HG03469 (cell line): ENCODE data around the gene ANKRD39.
"Not testable (repeated sequence)": the region's sequence is repeated elsewhere in the genome, so short reads cannot be mapped to it uniquely, and the experiment has no call there.

Source experiments
- ATAC-seq: cut with Tn5 transposase; IDR thresholded peaks from one replicate; pipeline ENCODE4 v1.9.1; 2021; ENCODE audit warnings: mild to moderate bottlenecking, moderate library complexity, moderate number of reproducible peaks; ENCODE audit not compliant: unreplicated experiment

The ANKRD39 gene

DNA sequence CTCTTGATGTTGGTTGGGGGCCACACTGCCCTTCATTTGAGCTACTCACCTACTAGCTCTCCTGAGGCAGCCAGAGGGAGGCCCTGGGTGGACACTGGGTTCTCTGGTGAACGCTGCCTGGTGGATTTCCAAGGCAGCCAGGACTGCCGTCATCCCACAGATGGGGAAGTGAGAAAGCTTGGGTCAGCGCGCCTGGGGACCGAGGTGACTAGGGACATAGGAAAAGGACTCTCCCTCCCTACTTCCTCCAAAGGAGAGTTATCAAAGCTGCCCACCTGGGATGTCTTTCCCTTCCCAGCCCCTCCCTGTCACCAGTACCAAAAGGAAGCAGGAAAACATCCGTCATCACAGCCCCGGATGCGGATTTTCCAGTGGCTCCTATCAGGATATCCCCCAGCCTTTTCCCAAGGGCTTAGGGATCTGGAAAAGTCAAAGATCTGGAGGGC lies 15.9 kb upstream of the ANKRD39 start:
- ATAC-seq: no peak

DNA sequence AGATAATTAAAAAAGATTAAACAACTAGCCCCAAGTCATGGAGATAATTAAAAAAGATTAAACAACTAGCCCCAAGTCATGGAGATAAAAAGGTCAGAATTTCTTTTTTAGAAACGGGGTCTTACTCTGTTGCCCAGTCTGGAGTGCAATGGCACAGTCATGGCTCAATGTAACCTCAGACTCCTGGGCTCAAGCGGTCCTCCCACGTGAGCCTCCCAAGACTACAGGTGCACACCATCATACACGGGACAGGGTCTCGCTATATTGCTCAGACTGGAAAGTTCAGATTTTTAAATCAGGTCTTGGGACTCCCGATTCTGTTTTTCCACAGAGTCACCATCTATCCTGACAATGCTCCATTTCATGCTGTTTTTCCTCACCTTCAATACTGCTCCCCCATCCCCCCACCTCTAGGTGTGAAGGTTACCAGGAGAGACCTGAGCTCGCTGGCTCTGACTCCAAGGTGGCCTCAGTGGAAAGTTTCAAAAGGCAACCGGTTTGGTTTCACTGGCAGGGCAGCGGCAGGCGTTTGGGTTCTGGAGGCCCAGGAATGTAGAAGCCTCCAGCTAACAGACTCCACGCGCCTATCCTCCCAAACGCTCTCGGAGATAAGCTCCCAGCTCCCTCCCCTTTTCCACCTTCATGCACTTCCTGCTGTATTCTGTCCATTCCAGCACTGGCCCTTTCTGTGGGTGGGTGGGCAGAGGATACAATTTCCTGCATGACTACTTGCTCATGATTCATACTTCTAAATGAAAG lies 15.0 kb upstream of the ANKRD39 start:
- no peak for ATAC-seq

DNA sequence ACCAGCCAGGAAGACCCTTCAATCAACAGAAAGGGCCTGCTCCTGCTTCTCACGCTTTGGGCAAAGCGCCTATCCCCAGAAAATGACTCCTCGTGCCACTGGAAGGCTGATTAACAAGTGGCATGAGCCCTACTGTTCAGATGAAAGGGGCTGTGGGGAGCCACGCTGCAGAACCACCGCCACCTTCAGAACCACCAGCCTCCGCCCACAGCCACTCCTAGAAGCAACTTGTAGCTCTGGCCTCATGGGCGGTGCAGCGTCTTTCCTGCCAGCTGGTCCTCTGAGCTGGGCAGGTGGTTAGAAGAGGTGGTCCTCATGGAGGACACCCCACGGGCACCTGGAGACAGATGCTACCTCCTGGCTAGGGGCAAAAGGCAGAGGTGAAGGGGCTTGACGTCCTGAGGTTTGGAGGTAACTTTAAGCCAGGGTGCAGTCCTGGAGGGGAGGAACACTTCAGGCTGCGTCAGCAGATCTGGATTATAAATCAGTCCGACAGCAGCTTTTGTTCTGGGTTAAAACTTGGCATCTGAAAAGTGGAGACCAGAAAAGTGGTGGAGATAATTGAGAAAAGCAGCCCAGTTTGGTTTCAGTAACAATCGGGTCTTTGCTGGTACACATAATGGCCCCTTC lies 12.9 kb upstream of the ANKRD39 start:
- ATAC-seq: no peak

DNA sequence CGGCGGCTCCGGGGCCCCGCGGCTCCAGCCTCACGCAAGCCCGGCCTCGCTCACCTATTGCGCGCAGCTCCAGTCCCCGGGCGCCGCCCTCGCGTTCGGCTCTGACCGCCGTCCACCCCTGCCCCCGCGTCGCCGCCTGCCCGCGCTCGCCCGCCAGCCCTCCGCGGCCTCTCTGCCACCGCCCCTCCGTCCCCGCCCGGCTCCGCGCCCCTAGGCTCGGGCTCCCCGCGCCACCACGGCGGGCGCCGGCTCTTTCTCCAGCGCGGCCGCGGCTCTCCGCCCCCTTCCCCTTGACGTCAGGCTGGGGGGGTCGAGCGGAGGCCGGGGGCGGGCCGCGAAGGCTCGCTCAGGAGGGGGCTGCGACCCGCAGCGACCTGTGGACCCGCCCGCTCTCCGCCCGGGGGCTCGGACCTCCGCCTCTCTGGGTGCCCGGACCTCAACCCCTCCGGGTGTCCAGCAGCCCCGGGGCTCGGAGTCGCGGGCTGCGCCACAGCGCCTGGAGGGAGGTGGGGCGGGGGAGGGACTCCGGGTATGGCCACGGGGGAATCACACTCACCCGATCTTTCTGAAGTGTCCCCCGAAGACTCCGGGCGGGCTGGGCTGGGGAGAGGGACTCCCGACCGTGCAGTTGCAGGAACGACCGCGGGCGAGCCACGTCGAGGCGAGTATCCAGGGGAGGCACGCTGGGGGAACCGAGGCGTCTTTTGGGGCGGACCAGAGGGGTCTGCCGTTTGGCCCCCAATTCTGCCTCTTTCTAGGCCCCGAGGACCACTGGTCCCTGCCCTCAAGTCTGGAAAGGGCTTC lies 12.2 kb upstream of the ANKRD39 start, which contains the start of gene SEMA4C:
SEMA4C (minus strand) TSS at position 259 of the 804 bp plus-strand sequence. CDS start 2,194 bp downstream, outside the sequence.
- ATAC-seq: no peak

DNA sequence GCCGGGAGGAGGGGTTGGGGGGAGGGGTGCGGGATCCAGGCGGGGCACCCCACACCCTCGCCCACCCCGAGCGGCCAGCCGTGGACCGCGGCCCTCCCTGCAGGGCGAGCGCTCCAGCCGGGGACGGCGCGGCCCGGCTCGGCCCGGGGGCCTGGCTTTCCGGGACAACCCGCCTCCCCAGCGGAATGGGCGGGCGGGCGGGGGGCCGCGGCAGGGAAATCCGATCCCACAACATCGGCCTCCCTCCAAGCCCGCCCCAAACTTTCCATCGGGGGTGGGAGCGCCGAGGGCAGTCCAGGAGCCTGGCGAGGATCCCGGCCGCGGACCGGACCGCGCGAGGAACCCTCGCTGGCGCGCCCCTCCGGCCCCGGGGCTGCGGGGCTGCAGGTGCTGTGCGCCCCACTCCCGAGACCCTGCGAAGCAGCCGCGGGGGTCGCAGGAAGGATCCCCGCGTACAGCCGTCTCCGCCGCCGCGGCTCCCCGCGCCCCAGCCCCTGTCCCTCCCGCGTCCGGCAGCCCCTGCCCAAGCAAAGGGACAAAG lies 11.5 kb upstream of the ANKRD39 start:
- no peak for ATAC-seq

DNA sequence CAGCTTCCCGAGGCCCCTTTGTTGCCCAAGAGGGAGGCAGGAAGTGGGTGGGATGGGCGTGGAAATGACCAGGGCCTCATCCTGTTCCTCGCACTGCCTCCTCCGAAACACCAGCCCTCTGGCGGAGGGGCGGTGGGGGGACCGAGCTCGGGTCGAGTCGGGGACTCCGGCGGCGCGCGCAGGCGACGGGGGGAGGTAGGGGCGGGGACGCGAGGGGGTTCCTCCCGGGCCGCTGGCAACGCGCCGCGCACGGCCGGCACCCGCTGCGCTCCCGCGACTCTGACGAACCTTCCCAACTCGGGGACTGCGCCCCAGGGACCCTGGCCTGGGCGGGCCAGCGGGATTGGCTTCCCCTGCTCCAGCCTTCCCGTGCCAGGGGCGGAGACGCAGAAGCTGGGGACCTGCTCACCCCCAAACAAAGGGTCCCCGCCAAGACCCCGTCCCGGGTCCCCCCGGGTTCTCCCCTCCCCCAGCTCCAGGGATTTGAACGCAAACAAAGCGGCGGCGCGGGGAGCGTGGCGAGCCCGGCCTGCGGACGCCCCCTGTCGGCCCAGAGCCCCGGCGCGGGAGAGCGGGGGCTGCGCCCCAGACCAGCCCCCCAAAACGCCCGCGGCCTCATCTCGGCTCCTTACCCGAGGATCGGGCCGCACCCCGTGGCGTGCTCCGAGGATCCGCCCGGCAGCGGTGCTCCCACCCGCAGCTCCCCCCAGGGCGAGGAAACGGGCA lies 10.9 kb upstream of the ANKRD39 start:
- ATAC-seq: no peak

DNA sequence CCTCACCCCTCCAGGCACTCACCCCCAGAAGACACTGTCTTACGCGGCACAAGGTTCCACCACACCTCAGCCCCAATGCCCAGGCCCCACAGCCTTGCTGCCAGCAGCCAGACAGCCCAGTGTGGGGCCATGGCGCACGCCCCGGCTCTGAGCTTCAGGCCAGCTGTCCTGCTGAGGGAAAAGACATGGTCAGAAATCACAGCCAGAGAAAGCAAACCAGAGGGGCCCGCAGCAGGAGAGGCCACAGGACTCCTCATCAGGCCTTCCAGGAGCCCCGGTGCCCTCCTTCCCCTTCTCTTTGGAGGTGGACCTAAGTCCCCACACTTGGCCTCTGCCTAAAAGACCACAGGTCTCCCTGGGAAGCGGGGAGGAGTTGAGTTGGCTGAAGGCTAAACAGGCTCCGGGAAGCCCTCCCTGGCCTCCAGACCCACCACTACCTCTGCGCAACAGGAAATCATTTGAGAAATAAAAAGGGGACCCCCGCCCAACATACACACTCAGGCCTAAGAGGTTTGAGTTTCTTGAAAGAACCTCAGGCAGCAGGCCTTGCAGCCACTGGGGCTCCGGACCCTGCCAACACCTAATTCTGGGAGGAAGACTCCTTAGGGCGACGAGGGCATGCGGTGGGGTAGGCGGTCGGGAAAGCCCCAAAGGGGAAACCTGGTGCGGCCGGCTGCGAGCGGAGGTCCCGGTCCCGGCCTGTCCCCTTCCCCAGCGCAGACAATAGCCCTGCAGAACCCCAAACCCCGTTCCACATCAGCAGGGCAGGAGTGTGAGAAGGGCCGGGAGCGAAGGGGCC lies 10.1 kb upstream of the ANKRD39 start:
- no peak for ATAC-seq

DNA sequence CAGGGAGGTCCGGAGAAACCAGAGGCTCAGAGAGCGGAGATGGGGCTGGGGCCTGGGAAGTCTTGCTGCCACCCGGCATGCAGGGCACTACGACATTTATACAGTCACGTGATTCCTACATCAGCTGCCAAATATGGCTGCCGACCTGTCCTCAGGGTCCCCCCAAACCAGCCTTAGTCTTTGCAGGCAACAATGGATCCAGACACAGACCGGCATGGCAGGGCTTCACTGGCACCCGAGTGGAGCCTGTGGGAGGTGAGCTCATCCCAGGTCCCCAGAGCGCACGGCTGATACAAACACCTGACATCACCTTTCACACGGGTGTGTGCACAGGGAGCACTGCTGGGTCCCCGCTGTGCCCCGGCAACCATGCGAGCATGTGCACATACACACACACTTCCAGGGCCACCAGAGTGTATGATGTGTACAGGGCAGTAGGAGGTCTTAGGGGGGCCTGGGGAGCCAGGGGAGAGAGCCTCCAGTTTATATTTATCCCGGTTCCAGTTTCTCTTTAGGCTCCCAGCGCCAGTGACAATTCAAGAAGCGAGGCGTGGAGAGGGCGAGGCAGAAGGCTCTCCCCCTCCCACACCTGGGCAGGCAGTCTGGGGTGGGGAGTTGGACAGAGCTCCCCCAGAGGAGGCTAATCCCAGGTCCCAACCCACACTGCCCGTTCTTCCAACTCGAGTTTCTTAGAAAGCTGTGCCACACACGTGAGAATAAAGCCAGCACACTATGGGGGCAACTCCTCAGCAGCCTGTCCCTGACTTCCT lies 9.4 kb upstream of the ANKRD39 start:
- no peak for ATAC-seq

DNA sequence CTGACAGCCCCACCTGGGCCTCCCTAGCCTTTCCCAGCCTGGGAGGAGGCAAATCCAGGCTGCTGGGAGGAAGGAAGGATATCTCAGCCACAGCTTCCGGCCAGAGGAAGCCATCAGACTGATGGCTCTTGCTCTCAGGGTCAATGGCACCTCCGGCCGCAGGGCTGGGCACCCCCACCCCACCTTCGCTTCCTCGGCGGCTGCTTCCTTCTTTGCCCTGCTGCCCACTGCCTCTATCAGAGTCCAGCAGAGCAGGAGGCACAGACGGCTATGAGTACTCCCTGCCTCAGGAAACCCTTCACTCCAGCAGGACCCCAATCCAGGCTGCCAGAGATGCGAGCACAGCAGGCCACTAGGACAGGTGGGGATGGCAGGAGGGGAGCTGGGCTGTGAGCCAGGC lies 8.8 kb upstream of the ANKRD39 start:
- no peak for ATAC-seq

DNA sequence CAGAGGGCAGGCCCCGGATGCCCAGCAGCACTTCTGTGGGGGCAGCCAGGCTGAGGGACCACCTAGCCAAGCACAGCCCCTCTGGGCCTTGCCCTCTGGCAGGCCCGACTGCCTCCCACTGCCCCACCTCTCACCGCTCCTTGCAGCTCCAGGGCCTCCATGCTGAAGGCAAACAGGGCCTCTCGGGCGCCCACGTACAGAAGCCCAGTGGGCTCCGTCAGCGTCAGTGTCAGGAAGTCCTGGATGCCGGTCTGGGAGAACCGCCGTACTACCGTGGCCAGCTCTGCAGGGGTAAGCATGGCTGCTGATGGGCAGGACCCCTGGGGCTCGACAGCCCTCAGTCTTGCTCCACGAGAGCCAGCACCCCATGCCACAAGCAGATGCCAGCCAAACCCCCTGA lies 8.3 kb upstream of the ANKRD39 start:
- no peak for ATAC-seq

DNA sequence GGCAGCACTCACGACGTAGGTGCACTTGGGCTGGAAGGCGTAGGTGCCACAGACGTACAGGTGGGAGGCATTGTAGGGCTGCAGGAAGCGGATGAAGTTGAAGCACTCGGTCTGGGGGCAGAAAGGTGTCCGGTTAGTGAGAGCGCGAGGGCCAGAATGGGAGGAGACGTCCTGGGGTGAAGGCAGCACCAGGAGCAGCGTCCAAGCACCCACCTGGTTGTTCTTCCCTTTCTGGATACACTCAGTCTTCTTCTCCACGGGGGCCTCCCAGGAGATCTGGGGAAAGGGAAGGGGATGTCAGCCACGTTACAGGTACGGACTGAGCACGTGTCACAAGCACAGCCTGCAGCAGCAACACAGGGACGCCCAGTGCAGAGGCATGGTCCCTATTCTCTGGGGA lies 7.8 kb upstream of the ANKRD39 start:
- no peak for ATAC-seq

DNA sequence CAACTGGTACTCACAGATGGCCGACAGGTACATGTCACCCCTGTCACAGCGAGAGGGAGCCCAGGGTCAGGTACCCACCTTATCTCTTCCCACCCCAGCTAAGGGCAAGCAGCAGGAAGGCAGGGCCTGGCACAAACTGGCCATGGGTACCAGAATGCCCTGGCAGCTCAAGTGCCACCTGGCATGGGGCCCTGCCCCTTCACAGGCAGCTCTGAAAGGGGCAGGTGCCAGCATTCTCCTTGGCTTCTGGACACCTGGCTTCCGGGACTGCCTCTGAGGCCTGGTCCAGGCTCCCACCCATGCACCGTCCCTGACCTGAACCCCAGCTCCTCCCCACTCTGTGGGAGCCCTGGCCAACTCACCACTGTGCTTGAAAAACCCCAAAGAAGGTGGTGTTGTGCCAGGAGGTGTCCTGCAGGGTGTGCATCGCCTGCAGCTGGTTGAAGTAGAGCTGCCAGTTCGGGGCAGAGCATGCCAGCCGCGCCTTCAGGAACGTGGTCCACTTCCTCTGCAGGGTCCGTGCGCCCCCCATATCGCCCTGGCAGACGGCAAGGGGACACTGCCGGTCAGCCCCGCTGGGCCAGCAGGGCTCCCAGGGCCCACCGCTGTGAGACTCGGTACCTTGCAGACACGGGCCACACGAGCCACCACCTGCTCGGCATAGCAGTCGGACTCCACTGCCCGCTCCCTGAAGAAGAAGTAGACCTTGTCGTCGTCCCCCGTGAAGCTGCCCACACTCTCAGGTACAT lies 6.7 kb upstream of the ANKRD39 start:
- ATAC-seq: no peak

DNA sequence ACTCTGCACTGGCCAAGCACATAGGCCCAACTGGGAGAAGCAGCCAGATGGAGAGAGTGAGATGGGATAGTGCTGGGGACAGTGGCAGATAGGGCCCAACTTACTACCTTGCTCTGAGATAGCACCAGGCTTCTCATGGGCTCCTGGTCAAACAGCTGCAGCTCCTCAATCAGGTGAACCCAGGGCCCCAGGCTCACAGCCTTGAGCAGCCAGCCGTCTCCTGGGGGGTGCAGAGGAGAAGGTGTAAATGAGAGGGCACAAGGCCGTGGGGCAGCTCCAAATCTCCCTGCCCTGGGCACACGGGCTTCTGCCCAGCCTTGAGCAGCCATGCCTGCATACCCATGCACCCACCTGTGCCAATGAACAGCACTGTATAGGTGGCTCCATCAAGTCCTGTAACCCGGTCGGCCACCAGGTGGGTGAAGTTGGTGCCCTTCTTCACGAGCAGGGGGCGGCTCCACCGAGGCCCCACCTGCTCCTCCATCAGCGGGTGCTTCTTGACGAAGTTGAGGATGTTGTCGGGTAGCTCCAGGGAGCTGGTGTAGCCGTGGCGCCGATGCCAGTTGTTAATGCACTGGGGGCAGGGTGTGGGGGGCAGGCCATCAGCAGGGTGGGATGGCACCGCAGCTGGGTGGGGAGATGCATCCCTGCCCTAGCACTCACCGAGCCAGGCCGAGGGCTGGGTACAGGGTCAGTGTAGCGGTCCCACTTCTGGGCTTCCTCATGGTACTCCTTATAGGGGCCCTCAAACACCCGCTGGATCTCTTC lies 5.9 kb upstream of the ANKRD39 start:
- no peak for ATAC-seq

DNA sequence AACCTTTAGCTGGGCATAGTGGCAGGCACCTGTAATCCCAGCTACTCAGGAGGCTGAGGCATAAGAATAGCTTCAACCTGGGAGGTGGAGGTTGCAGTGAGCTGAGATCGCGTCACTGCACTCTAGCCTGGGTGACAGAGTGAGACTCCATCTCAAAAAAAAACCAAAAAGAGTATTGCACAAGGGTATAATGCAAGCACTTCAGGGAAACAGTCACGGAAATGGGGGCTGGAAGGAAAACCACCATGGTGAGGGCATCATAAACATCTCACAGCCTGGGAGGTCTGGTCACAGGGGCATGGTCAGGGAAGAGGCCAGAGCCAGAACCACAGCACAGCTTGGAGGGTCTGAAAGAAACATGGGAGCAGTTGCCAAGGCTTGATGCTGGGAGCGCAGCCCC lies 5.2 kb upstream of the ANKRD39 start:
- not testable (repeated sequence) for ATAC-seq

DNA sequence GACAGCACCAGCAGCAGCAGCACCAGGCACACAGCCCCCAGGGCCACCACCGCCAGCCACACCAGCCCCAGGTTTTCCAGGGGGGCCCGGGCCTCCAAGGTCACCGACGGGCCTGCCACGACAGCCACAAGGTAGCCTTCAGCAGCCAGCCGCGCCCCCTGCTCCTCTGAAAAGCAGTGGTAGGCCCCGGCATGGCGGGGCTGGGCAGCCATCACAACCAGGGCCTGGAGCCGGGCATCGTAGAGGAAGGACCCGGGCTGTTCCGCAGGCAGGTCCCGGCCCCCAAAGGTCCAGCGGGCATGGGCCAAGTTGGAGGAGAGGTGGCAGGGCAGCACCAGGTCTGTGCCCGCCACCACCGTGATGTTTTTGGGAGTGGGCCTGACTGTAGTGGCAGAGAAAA lies 3.3 kb upstream of the ANKRD39 start:
- ATAC-seq: no peak

DNA sequence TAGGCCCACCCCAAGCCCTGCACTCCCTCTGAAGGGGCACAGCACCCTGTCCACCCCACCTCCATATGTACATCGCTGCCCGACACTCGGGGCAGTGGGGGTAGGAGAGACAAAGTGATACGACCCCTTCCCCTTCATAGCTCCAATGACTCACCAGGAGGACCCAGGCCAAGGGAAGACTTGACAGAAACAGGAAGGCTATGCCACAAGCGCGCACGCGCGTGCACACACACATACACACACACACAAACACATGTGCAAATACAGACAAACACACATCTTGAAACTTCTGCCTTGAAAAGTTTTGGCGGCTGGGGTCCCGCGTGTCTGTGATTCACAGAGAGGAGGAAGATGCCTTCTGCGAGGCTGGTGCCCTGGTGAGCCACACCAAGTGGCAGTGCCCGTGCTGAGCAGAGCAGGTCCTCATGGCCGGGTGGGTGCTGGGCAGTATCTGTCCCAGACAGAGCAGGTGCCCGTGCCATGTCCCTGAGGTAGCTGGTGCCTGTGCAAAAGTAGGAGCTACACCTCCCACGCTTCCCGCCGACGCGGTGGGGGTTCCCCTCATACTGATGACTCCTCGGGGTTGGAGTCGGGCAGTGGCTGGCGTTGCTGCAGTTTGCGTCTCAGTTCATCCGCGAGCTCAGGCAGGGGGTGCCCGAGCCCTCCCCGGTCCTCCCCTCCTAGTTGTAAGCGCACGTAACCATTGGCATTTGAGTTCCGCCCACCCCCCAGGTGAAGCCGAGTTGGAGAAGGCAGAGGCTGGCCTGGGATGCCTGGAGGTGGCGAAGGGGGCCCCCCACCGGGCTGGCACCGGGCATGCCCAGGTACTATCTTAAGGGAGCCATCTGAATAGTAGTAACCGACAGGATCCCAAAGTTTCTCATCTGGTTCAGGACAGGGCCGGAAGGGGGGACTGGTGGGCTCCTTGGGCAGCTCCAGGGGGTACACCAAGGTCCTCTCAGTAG lies 2.5 kb upstream of the ANKRD39 start:
- ATAC-seq: no peak

DNA sequence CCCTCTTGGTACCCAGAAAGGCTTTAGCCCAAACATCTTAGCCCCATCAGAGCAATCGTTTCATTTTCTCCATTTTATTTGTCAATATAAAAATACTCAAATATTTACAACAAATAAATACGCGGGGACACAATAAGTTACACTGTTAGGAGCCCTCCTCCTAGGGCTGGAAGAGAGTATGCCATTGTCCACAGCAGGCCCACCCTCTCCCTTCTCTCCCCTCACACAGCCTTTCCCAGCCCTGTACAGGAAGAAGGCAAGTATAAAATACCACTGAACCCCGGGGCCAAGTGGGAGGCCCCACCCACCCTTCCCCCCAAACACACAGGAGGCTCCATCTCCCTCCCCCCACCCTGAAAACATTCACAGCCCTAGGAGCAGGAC lies 1.9 kb upstream of the ANKRD39 start:
- no peak for ATAC-seq
